WTC11 (cell line): ENCODE data around the gene CASP3. TPM values are rescaled to one million over a fixed set of nuclear protein-coding genes. Genes with fewer than 3 reads are reported as not detected.

Experiments used
- ATAC-seq: fragments of 200-7000 bp; cut with Tn5 transposase; 2 replicates; pipeline ENCODE4 v1.10.0; 2021; ENCODE audit warnings: mild to moderate bottlenecking, moderate library complexity
- CTCF ChIA-PET: fragments of 300-600 bp; sonication (Branson Sonifier 250); formaldehyde crosslinking; loops from one replicate; lab custom pipeline; 2021; ENCODE audit warnings: antibody characterized with exemption; lab: Charles Lee
- POLR2A ChIA-PET: fragments of 350-600 bp; sonication (Branson Sonifier 250); formaldehyde crosslinking; loops from one replicate; lab custom pipeline; 2021; ENCODE audit warnings: antibody characterized with exemption; lab: Charles Lee
- DNase-seq: peaks from one replicate; pipeline ENCODE4 v3.0.0; 2021; ENCODE audit warnings: low spot score
- H3K27ac Mint-ChIP-seq: 2 replicates; pipeline ENCODE4 v1.8.0; 2021; ENCODE audit warnings: mixed read lengths
- H3K27me3 Mint-ChIP-seq: 2 replicates; pipeline ENCODE4 v1.8.0; 2021; ENCODE audit warnings: low read depth, mild to moderate bottlenecking, moderate library complexity, mixed read lengths
- H3K36me3 Mint-ChIP-seq: 2 replicates; pipeline ENCODE4 v1.8.0; 2021; ENCODE audit warnings: mixed read lengths
- H3K4me1 Mint-ChIP-seq: 2 replicates; pipeline ENCODE4 v1.8.0; 2022; ENCODE audit warnings: mixed read lengths
- H3K4me3 Mint-ChIP-seq: 2 replicates; pipeline ENCODE4 v1.8.0; 2021; ENCODE audit warnings: mild to moderate bottlenecking, moderate library complexity, mixed read lengths
- H3K9me3 Mint-ChIP-seq: 2 replicates; pipeline ENCODE4 v1.8.0; 2021; ENCODE audit warnings: mixed read lengths
- GTF2I ChIP-seq: fragments of 250-450 bp; sonication (Bioruptor Pico); conservative IDR thresholded peaks from 2 replicates; pipeline ENCODE4 v1.4.0; 2021; ENCODE audit warnings: mild to moderate bottlenecking
- JUN ChIP-seq: sonication (generic); formaldehyde crosslinking; IDR thresholded peaks from 2 replicates; pipeline ENCODE4 v1.8.0; 2023; ENCODE audit warnings: mild to moderate bottlenecking, missing genetic modification reagents
- KAT7 ChIP-seq: sonication (generic); formaldehyde crosslinking; IDR thresholded peaks from 2 replicates; pipeline ENCODE4 v1.8.1; 2023; ENCODE audit warnings: missing genetic modification reagents, mild to moderate bottlenecking, borderline replicate concordance
- NR3C1 ChIP-seq: sonication (generic); formaldehyde crosslinking; conservative IDR thresholded peaks from 2 replicates; pipeline ENCODE4 v1.8.1; 2023; ENCODE audit warnings: low read depth, mild to moderate bottlenecking, missing genetic modification reagents
- SMAD4 ChIP-seq: sonication (generic); formaldehyde crosslinking; IDR thresholded peaks from 2 replicates; pipeline ENCODE4 v1.8.0; 2022; ENCODE audit warnings: mild to moderate bottlenecking, missing genetic modification reagents
- ZNF121 ChIP-seq: sonication (generic); formaldehyde crosslinking; IDR thresholded peaks from 2 replicates; pipeline ENCODE4 v1.8.0; 2023; ENCODE audit warnings: missing genetic modification reagents
- ZNF219 ChIP-seq: sonication (generic); formaldehyde crosslinking; IDR thresholded peaks from 2 replicates; pipeline ENCODE4 v1.8.0; 2023; ENCODE audit warnings: missing genetic modification reagents, mild to moderate bottlenecking, borderline replicate concordance
- ZNF263 ChIP-seq: sonication (generic); formaldehyde crosslinking; IDR thresholded peaks from 2 replicates; pipeline ENCODE4 v1.8.1; 2022; ENCODE audit warnings: low read depth, mild to moderate bottlenecking, moderate library complexity, missing genetic modification reagents
- ZNF317 ChIP-seq: sonication (generic); formaldehyde crosslinking; IDR thresholded peaks from 2 replicates; pipeline ENCODE4 v1.8.1; 2023; ENCODE audit warnings: low read depth, mild to moderate bottlenecking, moderate library complexity, missing genetic modification reagents, borderline replicate concordance
- ZNF396 ChIP-seq: fragments of 250-450 bp; sonication (Bioruptor Pico); IDR thresholded peaks from 2 replicates; pipeline ENCODE4 v1.8.0; 2021; ENCODE audit warnings: mild to moderate bottlenecking, moderate library complexity, borderline replicate concordance
- total RNA-seq: library from RNA; stranded (reverse); gene quantifications from 3 replicates; pipeline ENCODE4 v1.2.3, GENCODE V29; 2021
- TF ChIP-seq, protein P1 (sequence below): fragments of 250-450 bp; sonication (Bioruptor Pico); conservative IDR thresholded peaks from 2 replicates; pipeline ENCODE4 v1.9.0; 2021; ENCODE audit warnings: mild to moderate bottlenecking
- TF ChIP-seq, protein P2 (sequence below): sonication (generic); formaldehyde crosslinking; IDR thresholded peaks from 2 replicates; pipeline ENCODE4 v1.8.0; 2022; ENCODE audit warnings: missing genetic modification reagents
- TF ChIP-seq, protein P3 (sequence below): fragments of 250-450 bp; sonication (Bioruptor Pico); IDR thresholded peaks from 2 replicates; pipeline ENCODE4 v1.9.0; 2021; ENCODE audit warnings: mild to moderate bottlenecking, borderline replicate concordance
- TF ChIP-seq, protein P4 (sequence below): sonication (generic); formaldehyde crosslinking; IDR thresholded peaks from 2 replicates; pipeline ENCODE4 v1.8.0; 2022; ENCODE audit warnings: mild to moderate bottlenecking, missing genetic modification reagents
- TF ChIP-seq, protein P5 (sequence below): sonication (generic); formaldehyde crosslinking; IDR thresholded peaks from 2 replicates; pipeline ENCODE4 v1.8.0; 2022; ENCODE audit warnings: mild to moderate bottlenecking, missing genetic modification reagents
- TF ChIP-seq, protein P6 (sequence below): fragments of 250-450 bp; sonication (Bioruptor Pico); IDR thresholded peaks from 2 replicates; pipeline ENCODE4 v1.9.0; 2021; ENCODE audit warnings: mild to moderate bottlenecking
- TF ChIP-seq, protein P7 (sequence below): fragments of 250-450 bp; sonication (Bioruptor Pico); IDR thresholded peaks from 2 replicates; pipeline ENCODE4 v1.8.0; 2021; ENCODE audit warnings: mild to moderate bottlenecking

Gene CASP3
- total RNA-seq, 1 experiment from 2014 or later = 78.9 TPM

DNA sequence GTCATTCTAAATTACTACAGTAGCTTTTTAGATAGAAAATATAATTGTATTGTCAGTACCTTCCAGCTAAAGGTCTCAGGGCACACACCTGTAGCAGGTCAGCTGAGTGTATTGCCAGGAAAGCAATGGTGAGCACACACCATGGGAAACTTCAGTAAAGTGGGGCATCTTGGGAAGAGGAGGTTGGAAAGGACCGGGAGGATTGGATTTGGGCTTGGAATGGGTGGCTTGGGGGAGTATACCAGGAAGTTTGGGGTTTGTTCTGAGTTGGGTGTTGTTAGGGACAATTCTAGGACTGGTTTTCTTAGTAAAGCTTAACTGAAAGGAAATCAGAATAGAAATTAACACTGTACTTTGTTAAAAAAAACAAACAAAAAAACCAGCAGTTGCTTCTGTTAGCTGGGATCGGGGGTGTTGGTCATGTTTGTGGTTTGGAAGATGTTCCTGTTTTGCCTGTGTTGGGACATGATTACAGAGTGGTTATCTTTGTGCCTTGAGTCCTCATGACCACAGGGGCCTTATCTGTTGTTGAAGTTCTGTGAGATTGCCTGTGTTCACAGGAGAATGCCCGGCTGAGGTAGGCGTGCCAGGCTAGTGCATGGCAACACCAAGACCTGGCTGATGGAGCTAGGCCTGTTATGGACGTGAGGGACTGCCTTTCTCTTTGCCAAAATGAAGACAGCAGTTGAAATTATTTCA is 35.4 kb upstream of the CASP3 start (continued):
- TF ChIP-seq, protein P1, sequence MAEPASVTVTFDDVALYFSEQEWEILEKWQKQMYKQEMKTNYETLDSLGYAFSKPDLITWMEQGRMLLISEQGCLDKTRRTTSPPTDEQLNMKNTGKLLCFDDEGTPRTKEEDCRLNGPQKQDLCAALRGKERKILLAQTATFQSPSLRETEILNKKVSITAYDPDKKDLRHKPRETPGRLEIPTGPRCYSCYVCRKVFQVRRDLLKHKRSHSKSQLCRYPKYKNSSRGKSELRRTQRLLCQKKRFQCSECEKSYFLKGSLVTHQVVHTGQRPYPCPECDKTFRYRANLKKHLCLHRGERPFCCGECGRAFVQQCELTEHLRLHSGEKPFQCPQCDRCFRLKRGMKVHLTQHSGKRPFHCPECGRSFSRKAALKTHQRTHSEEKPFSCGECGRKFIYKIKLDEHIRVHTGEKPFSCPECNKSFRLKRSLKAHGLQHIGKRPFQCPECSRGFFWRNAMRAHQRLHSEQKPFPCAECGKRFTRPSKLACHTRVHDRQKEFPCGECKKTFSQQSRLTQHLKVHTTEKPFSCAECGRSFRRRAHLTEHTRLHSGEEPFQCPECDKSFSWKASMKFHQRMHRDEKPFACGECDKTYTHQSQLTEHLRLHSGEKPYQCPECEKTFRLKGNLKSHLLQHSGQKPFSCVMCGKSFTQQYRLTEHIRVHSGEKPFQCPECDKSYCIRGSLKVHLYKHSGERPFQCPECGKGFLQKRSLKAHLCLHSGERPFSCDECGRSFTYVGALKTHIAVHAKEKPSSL = no peak
- TF ChIP-seq, protein P2, sequence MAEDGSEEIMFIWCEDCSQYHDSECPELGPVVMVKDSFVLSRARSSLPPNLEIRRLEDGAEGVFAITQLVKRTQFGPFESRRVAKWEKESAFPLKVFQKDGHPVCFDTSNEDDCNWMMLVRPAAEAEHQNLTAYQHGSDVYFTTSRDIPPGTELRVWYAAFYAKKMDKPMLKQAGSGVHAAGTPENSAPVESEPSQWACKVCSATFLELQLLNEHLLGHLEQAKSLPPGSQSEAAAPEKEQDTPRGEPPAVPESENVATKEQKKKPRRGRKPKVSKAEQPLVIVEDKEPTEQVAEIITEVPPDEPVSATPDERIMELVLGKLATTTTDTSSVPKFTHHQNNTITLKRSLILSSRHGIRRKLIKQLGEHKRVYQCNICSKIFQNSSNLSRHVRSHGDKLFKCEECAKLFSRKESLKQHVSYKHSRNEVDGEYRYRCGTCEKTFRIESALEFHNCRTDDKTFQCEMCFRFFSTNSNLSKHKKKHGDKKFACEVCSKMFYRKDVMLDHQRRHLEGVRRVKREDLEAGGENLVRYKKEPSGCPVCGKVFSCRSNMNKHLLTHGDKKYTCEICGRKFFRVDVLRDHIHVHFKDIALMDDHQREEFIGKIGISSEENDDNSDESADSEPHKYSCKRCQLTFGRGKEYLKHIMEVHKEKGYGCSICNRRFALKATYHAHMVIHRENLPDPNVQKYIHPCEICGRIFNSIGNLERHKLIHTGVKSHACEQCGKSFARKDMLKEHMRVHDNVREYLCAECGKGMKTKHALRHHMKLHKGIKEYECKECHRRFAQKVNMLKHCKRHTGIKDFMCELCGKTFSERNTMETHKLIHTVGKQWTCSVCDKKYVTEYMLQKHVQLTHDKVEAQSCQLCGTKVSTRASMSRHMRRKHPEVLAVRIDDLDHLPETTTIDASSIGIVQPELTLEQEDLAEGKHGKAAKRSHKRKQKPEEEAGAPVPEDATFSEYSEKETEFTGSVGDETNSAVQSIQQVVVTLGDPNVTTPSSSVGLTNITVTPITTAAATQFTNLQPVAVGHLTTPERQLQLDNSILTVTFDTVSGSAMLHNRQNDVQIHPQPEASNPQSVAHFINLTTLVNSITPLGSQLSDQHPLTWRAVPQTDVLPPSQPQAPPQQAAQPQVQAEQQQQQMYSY = no peak

DNA sequence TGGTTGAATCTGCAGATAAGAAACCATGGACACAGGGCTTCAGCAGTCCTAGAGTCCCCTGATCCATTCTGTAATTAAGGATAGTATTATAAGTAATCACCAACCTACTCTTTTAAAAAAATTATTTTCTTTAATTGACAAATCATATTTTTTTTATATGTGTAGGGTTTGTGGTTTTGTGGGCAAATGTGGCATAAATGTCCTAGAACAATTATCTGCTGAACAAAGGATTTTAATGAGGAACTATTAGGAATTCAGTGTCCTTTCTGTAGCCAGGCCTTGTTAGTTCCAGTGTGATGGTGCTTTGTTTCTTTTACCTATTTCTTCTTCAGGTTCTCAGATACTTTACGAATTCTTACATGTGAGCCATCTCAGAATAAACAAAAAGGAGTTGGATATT is 32.7 kb upstream of the CASP3 start:
- DNase-seq (no peak), ATAC-seq (no peak)
- no peak overlapping the region for H3K27ac Mint-ChIP-seq
- no peak overlapping the region for H3K4me3 Mint-ChIP-seq
- H3K4me1 Mint-ChIP-seq = no peaks in the 10 kb centered on the region
- H3K27me3 Mint-ChIP-seq = no peaks in the 10 kb centered on the region
- CTCF ChIA-PET = no interaction called here
- TF ChIP-seq, protein P3, sequence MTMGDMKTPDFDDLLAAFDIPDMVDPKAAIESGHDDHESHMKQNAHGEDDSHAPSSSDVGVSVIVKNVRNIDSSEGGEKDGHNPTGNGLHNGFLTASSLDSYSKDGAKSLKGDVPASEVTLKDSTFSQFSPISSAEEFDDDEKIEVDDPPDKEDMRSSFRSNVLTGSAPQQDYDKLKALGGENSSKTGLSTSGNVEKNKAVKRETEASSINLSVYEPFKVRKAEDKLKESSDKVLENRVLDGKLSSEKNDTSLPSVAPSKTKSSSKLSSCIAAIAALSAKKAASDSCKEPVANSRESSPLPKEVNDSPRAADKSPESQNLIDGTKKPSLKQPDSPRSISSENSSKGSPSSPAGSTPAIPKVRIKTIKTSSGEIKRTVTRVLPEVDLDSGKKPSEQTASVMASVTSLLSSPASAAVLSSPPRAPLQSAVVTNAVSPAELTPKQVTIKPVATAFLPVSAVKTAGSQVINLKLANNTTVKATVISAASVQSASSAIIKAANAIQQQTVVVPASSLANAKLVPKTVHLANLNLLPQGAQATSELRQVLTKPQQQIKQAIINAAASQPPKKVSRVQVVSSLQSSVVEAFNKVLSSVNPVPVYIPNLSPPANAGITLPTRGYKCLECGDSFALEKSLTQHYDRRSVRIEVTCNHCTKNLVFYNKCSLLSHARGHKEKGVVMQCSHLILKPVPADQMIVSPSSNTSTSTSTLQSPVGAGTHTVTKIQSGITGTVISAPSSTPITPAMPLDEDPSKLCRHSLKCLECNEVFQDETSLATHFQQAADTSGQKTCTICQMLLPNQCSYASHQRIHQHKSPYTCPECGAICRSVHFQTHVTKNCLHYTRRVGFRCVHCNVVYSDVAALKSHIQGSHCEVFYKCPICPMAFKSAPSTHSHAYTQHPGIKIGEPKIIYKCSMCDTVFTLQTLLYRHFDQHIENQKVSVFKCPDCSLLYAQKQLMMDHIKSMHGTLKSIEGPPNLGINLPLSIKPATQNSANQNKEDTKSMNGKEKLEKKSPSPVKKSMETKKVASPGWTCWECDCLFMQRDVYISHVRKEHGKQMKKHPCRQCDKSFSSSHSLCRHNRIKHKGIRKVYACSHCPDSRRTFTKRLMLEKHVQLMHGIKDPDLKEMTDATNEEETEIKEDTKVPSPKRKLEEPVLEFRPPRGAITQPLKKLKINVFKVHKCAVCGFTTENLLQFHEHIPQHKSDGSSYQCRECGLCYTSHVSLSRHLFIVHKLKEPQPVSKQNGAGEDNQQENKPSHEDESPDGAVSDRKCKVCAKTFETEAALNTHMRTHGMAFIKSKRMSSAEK = no peak
- TF ChIP-seq, protein P4, sequence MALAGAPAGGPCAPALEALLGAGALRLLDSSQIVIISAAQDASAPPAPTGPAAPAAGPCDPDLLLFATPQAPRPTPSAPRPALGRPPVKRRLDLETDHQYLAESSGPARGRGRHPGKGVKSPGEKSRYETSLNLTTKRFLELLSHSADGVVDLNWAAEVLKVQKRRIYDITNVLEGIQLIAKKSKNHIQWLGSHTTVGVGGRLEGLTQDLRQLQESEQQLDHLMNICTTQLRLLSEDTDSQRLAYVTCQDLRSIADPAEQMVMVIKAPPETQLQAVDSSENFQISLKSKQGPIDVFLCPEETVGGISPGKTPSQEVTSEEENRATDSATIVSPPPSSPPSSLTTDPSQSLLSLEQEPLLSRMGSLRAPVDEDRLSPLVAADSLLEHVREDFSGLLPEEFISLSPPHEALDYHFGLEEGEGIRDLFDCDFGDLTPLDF (CRISPR knock-in tag) = no peak
- TF ChIP-seq, protein P5, sequence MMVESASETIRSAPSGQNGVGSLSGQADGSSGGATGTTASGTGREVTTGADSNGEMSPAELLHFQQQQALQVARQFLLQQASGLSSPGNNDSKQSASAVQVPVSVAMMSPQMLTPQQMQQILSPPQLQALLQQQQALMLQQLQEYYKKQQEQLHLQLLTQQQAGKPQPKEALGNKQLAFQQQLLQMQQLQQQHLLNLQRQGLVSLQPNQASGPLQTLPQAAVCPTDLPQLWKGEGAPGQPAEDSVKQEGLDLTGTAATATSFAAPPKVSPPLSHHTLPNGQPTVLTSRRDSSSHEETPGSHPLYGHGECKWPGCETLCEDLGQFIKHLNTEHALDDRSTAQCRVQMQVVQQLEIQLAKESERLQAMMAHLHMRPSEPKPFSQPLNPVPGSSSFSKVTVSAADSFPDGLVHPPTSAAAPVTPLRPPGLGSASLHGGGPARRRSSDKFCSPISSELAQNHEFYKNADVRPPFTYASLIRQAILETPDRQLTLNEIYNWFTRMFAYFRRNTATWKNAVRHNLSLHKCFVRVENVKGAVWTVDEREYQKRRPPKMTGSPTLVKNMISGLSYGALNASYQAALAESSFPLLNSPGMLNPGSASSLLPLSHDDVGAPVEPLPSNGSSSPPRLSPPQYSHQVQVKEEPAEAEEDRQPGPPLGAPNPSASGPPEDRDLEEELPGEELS (CRISPR knock-in tag) = no peak
- no peak for TF ChIP-seq ZNF263 (CRISPR knock-in tag)
- TF ChIP-seq ZNF219 (CRISPR knock-in tag) = no peak
- TF ChIP-seq GTF2I (CRISPR knock-in tag) = no peak
- TF ChIP-seq ZNF317 (CRISPR knock-in tag) = no peak
- no peak for TF ChIP-seq SMAD4 (CRISPR knock-in tag)
- TF ChIP-seq ZNF121 (CRISPR knock-in tag) = no peak
- TF ChIP-seq NR3C1 (CRISPR knock-in tag) = no peak
- TF ChIP-seq, protein P6, sequence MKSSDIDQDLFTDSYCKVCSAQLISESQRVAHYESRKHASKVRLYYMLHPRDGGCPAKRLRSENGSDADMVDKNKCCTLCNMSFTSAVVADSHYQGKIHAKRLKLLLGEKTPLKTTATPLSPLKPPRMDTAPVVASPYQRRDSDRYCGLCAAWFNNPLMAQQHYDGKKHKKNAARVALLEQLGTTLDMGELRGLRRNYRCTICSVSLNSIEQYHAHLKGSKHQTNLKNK = no peak
- no peak for TF ChIP-seq KAT7 (CRISPR knock-in tag)
- TF ChIP-seq JUN (CRISPR knock-in tag) = no peak
- TF ChIP-seq, protein P7, sequence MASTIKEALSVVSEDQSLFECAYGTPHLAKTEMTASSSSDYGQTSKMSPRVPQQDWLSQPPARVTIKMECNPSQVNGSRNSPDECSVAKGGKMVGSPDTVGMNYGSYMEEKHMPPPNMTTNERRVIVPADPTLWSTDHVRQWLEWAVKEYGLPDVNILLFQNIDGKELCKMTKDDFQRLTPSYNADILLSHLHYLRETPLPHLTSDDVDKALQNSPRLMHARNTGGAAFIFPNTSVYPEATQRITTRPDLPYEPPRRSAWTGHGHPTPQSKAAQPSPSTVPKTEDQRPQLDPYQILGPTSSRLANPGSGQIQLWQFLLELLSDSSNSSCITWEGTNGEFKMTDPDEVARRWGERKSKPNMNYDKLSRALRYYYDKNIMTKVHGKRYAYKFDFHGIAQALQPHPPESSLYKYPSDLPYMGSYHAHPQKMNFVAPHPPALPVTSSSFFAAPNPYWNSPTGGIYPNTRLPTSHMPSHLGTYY (CRISPR knock-in tag) = no peak
- no peak for TF ChIP-seq ZNF396 (CRISPR knock-in tag)
- H3K36me3 Mint-ChIP-seq = peaks cover 13% of the 10 kb centered on the region
- peaks cover 6% of the 10 kb centered on the region for H3K9me3 Mint-ChIP-seq
- POLR2A ChIA-PET = no interaction called here
